DMS114 treated with DMSO at 0.1 percent for 48 hours (cell line): ENCODE data around the gene CNDP1.
"Not testable (repeated sequence)": the region's sequence is repeated elsewhere in the genome, so short reads cannot be mapped to it uniquely, and the experiment has no call there.

ENCODE experiments used
- DNase-seq: peaks from one replicate; lab custom pipeline; 2025; ENCODE audit not compliant: unreplicated experiment; lab: John Stamatoyannopoulos, UW

CNDP1 gene

GRCh38 chr18:74541703-74542555 is 7.6 kb downstream of the CNDP1 start:
- no peak for DNase-seq

GRCh38 chr18:74544898-74545297 is 10.6 kb downstream of the CNDP1 start:
- no peak for DNase-seq

- no peak for DNase-seq
Measured at GRCh38 chr18:74546007-74546406, 11.7 kb downstream of the CNDP1 start.

- no peak for DNase-seq
Measured at GRCh38 chr18:74546751-74547530, 12.6 kb downstream of the CNDP1 start.

DNA sequence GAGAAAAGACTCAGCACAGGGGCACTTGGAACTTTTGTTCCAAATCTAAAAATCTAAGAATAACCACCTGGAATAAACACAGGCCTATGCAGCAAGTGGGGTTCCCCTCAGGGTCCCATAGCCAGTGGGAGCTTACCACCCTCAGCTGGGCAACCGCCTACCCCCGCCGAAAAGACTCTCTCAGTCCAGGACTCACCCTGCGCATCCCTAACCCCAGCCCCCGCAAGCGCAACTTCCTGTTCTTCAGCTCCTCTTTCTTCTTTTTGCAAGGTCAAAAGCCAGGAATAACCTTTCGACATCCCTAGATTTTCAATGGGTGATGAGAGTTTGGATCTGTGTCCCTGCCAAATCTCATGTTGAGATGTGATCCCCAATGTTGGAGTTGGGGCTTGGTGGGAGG is 13.6 kb downstream of the CNDP1 start:
- no peak for DNase-seq

GRCh38 chr18:74549591-74550104 is 15.3 kb downstream of the CNDP1 start:
- DNase-seq: no peak

- DNase-seq: no peak
Measured at GRCh38 chr18:74550886-74551285, 16.6 kb downstream of the CNDP1 start.

DNA sequence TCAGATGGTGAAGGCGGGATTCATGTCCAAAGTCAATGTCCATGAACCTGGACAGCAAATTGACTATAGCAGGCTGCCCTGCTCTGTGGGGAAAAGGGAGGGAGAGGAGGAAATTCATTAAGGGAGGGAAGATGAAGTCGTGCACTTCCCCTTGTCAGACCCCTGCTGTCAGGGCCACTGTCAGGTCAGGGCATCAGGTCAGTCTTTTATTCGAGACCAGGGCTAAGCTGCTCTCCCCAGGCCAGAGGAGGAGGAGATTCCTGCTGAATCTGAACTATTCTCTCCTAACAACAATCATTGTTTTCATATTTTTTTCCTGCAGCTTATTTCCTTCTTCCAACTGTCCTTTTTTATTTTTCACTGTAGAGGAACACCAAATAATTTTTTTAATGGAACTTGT is 17.2 kb downstream of the CNDP1 start:
- no peak for DNase-seq

- DNase-seq: peak; percentile 55
Measured at GRCh38 chr18:74551936-74552555, 17.7 kb downstream of the CNDP1 start.

DNA sequence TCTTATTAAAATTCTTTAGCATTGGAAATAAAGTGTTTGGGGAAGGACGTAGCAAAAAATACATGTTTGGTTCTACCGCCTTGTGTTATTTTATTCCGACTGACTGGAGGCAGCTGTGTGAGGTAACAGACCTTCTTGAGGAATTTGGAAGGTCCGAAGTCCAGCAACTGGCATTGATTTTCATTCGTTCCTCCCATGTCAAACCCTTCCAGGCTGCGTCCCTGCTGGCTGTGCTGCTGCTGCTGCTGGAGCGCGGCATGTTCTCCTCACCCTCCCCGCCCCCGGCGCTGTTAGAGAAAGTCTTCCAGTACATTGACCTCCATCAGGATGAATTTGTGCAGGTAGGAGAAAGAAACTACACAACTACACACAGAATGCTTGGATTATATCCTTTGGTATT is 21.8 kb downstream of the CNDP1 start:
- DNase-seq: no peak

DNA sequence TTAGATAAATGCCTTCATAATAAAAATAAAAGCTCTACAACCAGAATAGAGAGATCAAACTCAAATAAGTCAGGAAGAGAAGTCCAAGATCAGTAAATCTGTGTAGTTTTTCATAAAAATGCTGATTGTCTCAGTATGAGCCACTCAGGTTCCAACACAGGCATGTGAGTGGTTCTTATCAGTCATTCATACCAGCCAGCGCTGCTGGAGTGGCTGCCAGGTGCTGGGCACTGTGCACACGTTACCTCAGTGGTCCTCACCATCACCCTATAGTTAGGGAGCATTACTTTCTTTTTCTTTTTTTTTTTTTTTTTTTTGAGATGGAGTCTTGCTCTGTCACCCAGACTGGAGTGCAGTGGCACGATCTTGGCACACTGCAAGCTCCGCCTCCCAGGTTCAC is 23.8 kb downstream of the CNDP1 start:
- no peak for DNase-seq

DNA sequence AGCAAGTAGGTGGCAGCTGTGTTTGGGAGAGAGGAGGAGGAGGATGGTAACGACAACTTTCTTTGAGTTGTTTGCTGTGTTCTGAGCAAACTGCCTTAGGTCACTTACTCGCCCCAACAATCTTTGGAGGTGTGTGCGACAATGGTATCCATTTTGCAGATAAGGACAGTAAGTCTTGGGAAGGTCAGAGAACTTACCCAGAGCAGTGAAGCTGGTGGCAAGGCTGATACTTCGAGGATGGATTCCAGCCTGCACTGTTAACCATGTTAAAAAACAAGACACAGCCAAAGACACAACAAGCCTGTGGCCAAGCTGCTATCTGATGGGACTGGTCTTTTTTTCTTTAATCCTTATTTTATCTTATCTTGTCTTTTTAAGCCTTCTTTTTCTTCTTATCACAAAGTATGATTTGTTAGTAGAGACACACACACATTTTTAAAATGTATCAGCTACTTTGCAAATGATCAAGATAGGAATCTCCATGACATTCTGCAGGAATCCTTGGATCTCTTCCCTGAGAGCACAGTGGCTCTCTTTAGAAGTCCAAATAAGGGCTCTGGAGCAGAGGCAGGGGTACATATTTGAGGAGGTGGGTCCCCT is 27.9 kb downstream of the CNDP1 start:
- DNase-seq: no peak

- no peak for DNase-seq
Measured at GRCh38 chr18:74562775-74563174, 28.5 kb downstream of the CNDP1 start.

- no peak for DNase-seq
Measured at GRCh38 chr18:74563999-74564398, 29.7 kb downstream of the CNDP1 start.

DNA sequence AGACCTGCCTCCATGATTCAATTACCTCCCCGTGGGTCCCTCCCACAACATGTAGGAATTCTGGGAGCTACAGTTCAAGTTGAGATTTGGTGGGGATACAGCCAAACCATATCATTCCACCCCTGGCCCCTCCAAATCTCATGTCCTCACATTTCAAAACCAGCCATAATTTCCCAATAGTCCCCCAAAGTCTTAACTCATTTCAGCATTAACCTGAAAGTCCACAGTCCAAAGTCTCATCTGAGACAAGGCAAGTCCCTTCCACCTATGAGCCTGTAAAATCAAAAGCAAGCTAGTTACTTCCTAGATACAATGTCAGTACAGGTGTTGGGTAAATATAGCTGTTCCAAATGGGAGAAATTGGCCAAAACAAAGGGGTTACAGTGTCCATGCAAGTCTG is 30.9 kb downstream of the CNDP1 start:
- DNase-seq: not testable (repeated sequence)

DNA sequence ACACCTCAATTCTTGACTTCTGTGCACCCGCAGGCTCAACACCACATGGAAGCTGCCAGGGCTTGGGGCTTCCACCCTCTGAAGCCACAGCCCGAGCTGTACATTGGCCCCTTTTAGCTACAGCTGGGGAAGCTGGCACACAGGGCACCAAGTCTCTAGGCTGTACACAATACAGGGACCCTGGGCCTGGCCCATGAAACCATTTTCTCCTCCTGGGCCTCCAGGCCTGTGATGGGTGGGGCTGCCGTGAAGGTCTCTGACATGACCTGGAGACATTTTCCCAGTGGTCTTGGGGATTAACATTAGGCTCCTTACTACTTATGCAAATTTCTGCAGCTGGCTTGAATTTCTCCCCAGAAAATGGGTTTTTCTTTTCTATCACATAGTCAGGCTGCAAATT is 31.7 kb downstream of the CNDP1 start:
- DNase-seq: not testable (repeated sequence)

DNA sequence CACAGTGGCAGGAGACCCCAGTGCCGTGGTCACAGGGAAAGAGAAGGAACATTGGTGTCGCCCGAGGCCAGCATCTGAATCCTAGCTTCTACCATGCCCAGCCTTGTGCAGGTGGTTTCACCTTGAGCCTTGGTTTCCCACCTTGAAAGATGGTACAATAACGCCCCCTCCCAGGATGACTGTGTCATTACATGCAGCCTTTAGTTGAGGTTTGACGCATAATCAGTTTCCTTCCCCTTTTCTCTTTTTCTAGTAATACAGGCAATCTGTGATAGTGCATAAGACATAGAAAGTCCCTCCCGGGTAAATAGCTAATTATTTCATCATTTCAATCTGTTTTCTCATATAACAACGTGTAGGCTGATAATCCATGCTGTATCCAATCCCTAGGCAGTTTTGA is 33.5 kb downstream of the CNDP1 start:
- no peak for DNase-seq

- no peak for DNase-seq
Measured at GRCh38 chr18:74569401-74569800, 35.1 kb downstream of the CNDP1 start.

GRCh38 chr18:74570266-74570665 is 36.0 kb downstream of the CNDP1 start:
- no peak for DNase-seq

DNA sequence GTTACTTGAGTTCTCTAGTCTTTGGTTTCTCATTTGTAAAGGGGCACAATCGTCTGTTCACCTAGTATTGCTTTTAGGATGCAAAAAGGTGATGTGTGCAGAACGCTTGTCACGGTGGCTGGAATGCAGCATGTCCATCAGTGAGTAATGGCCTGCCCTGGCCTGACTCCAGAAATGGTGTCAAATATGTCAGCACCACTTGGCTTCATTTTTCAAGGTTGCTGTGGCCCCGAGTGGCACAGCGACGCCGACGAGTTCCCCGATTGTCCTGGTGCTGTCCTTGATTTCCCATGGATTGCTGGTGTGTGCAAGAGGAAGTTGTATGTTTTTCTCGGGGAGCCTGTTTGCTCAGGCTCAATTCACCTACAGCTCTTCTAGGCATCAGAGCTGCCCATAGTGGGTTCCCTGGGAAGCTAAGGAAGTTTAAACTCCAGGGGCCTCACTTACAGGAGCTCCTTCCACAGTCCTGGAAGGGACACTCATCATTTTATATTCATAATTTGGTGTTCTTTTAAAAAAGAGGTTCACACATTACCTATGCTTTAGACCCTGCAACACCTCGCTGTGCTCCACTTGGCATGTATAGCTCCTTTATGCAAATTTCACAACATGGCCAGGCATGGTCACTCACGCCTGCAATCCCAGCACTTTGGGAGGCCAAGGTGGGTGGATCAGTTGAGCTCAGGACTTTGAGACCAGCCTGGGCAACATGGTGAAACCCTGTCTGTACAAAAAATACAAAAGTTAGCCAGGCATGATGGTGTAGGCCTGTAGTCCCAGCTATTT is 37.8 kb downstream of the CNDP1 start:
- no peak for DNase-seq
